LHCN-M2 (cell line): ENCODE measurements around the gene CD79B. TPM values are rescaled to one million over a fixed set of nuclear protein-coding genes. Genes with fewer than 3 reads are reported as not detected.

ENCODE experiments used
- total RNA-seq: library from RNA; depleted of rRNA; stranded (reverse); fragments of >200 nt; gene quantifications from 2 replicates; pipeline ENCODE4 v1.2.3, GENCODE V29; 2014; rRNA removed

The CD79B gene
- total RNA-seq, 1 experiment from 2014 or later, result not detected

Other genes starting within 250 kb of the CD79B start
- 10.5 and 11.7 TPM in 2 replicates for gene LIMD2, start 232.2 kb downstream of the CD79B start, total RNA-seq
- gene STRADA, start 190.5 kb downstream of the CD79B start, total RNA-seq, result 21.6 and 21.7 TPM in 2 replicates
- 51.3 and 60.3 TPM in 2 replicates for gene CCDC47, start 158.7 kb downstream of the CD79B start, total RNA-seq
- gene DDX42, start 158.2 kb downstream of the CD79B start, total RNA-seq, result 38.1 and 49.6 TPM in 2 replicates
- 51.4 and 71.6 TPM in 2 replicates for gene PSMC5, start 104.9 kb downstream of the CD79B start, total RNA-seq
- gene FTSJ3, start 104.7 kb downstream of the CD79B start, total RNA-seq, result 39.1 and 44.3 TPM in 2 replicates
- gene SMARCD2, start 89.6 kb downstream of the CD79B start, total RNA-seq, result 94.3 and 94.5 TPM in 2 replicates
- not detected in 2 replicates for gene CSH2, start 58.7 kb downstream of the CD79B start, total RNA-seq
- gene GH2, start 50.4 kb downstream of the CD79B start, total RNA-seq, result not detected in 2 replicates
- not detected in 2 replicates for gene CSH1, start 35.8 kb downstream of the CD79B start, total RNA-seq
- gene CSHL1, start 21.1 kb downstream of the CD79B start, total RNA-seq, result not detected in 2 replicates
- gene GH1, start 13.5 kb downstream of the CD79B start, total RNA-seq, result not detected in 2 replicates
- gene SCN4A, start 40.6 kb upstream of the CD79B start, total RNA-seq, result 0.06 TPM in 1 of 2 replicates, not detected in the other
- 0.13 TPM in 1 of 2 replicates, not detected in the other for gene PRR29, start 66.0 kb upstream of the CD79B start, total RNA-seq
- 0.29 and 1.2 TPM in 2 replicates for gene ICAM2, start 88.3 kb upstream of the CD79B start, total RNA-seq
- gene ERN1, start 197.8 kb upstream of the CD79B start, total RNA-seq, result 2.9 and 3.8 TPM in 2 replicates